Dermis microvascular lymphatic vessel endothelial cell (primary cell): Measurements from ENCODE around the gene IL18RAP. TPM values are rescaled to one million over a fixed set of nuclear protein-coding genes. Genes with fewer than 3 reads are reported as not detected.

Experiments
- DNase-seq, 2 donors: peaks; one replicate each; pipeline versions ENCODE4 v3.0.0 to v3.0.0-alpha.2; 2010; ENCODE audit warnings: low read depth in 2 of 2
- total RNA-seq: library from RNA; depleted of rRNA; stranded (reverse); fragments of >200 nt; gene quantifications from 2 replicates; pipeline ENCODE4 v1.2.1, GENCODE V29; 2014

Gene IL18RAP
- total RNA-seq, 1 donor from 2014 or later, result not detected

DNA sequence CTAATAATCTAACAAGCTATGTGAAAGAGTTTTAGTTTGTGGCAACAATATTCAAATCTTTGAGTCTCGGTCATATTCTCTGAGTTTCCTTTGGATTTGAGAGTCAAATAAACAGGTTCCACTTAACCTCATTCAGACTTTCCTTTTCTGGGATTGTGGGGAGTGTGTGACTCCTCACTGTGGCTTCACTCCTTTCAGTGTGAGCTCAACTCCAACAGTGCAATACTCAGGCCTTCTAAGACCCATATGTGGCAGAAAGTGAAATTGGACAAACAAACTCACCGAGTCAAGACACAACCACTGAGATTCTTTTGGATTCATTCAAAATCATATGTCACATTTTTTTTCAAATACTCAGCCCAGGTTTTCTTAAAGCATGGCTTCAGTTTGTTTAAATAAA lies 75.5 kb downstream of the IL18RAP start:
- DNase-seq, result no peak

DNA sequence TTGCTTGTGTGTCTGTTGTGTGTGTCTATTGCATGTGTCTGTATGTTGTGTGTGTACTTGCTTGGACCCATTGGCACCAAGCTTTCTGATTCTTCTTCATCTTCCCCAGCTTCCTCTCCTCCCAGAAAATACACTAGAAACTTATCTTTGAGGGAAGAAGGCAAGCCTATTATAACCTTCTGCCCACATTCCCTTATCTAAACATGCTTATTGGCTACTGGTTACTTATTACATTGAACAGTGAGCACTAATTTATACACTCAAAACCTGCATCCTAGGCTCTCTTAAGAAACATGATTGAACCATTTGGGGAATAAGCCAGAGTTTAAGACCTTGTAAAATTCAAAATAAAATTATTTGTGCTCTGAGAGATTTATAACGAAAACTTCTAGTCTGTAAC lies 76.6 kb downstream of the IL18RAP start:
- no peak for DNase-seq

Other genes with a start within 250 kb of the IL18RAP start
- 0.13 and 0.25 TPM in 2 replicates for gene IL1RL2, start 236.1 kb upstream of the IL18RAP start, total RNA-seq
- gene IL1RL1, start 111.6 kb upstream of the IL18RAP start, total RNA-seq, result 0.13 and 0.90 TPM in 2 replicates
- 0.25 and 0.51 TPM in 2 replicates for gene IL18R1, start 67.4 kb upstream of the IL18RAP start, total RNA-seq
- gene SLC9A4, start 50.1 kb downstream of the IL18RAP start, total RNA-seq, result not detected in 2 replicates
- gene SLC9A2, start 196.4 kb downstream of the IL18RAP start, total RNA-seq, result not detected in 2 replicates